Ishikawa (cell line): Measurements from ENCODE around the gene PIGA.

Experiments used
- CEBPB ChIP-seq: IDR thresholded peaks from 2 replicates; pipeline ENCODE4 v1.6.1; 2012
- CREB1 ChIP-seq: IDR thresholded peaks from 2 replicates; pipeline ENCODE4 v1.6.1; 2012; ENCODE audit warnings: low read depth
- EGR1 ChIP-seq: IDR thresholded peaks from 2 replicates; pipeline ENCODE4 v1.6.1; 2012
- EP300 ChIP-seq: IDR thresholded peaks from 2 replicates; pipeline ENCODE4 v1.6.1; 2012; ENCODE audit warnings: borderline replicate concordance
- FOXM1 ChIP-seq: IDR thresholded peaks from 2 replicates; pipeline ENCODE4 v1.6.1; 2012; ENCODE audit warnings: low read depth, borderline replicate concordance
- NFIC ChIP-seq: IDR thresholded peaks from 2 replicates; pipeline ENCODE4 v1.6.1; 2012
- RAD21 ChIP-seq: IDR thresholded peaks from 2 replicates; pipeline ENCODE4 v1.6.1; 2012; ENCODE audit warnings: low read depth
- TAF1 ChIP-seq: IDR thresholded peaks from 2 replicates; pipeline ENCODE4 v1.6.1; 2012; ENCODE audit warnings: low read depth, mild to moderate bottlenecking
- TCF12 ChIP-seq: IDR thresholded peaks from 2 replicates; pipeline ENCODE4 v1.6.1; 2012; ENCODE audit warnings: low read depth
- TEAD4 ChIP-seq: IDR thresholded peaks from 2 replicates; pipeline ENCODE4 v1.6.1; 2012
- YY1 ChIP-seq: IDR thresholded peaks from 2 replicates; pipeline ENCODE4 v1.6.1; 2012; ENCODE audit warnings: low read depth
- ZBTB7A ChIP-seq: IDR thresholded peaks from 2 replicates; pipeline ENCODE4 v1.6.1; 2012; ENCODE audit warnings: low read depth
- TF ChIP-seq, protein P1 (sequence below): IDR thresholded peaks from 2 replicates; pipeline ENCODE4 v1.6.1; 2012; ENCODE audit warnings: low read depth, mild to moderate bottlenecking
- TF ChIP-seq, protein P2 (sequence below): IDR thresholded peaks from 2 replicates; pipeline ENCODE4 v1.6.1; 2012
- TF ChIP-seq, protein P3 (sequence below): IDR thresholded peaks from 2 replicates; pipeline ENCODE4 v1.6.1; 2012

Gene PIGA

DNA sequence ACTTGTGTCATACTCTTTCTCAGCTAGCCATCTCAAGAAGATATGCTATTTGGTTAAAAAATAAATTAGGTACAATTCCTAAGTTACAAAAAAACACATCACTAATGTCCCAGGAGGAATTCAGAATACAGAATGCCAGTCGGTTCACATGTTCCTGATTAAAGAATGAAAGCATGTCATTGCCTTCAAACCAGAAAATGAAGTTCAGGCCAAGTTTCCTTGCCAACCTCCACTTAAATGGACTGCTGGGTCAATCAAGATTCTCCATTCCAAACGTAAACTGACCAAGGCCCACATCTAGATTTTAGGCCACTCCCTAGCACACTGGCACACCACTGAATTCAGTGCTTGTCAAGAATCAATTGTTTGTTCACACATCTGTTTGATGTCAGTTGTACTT lies 6.5 kb downstream of the PIGA start:
- TF ChIP-seq TCF12 (no peak), FOXM1 (no peak), YY1 (no peak), TEAD4 (no peak), CREB1 (no peak), ZBTB7A (no peak), CEBPB (no peak), TAF1 (no peak), NFIC (no peak)
- TF ChIP-seq, protein P1, sequence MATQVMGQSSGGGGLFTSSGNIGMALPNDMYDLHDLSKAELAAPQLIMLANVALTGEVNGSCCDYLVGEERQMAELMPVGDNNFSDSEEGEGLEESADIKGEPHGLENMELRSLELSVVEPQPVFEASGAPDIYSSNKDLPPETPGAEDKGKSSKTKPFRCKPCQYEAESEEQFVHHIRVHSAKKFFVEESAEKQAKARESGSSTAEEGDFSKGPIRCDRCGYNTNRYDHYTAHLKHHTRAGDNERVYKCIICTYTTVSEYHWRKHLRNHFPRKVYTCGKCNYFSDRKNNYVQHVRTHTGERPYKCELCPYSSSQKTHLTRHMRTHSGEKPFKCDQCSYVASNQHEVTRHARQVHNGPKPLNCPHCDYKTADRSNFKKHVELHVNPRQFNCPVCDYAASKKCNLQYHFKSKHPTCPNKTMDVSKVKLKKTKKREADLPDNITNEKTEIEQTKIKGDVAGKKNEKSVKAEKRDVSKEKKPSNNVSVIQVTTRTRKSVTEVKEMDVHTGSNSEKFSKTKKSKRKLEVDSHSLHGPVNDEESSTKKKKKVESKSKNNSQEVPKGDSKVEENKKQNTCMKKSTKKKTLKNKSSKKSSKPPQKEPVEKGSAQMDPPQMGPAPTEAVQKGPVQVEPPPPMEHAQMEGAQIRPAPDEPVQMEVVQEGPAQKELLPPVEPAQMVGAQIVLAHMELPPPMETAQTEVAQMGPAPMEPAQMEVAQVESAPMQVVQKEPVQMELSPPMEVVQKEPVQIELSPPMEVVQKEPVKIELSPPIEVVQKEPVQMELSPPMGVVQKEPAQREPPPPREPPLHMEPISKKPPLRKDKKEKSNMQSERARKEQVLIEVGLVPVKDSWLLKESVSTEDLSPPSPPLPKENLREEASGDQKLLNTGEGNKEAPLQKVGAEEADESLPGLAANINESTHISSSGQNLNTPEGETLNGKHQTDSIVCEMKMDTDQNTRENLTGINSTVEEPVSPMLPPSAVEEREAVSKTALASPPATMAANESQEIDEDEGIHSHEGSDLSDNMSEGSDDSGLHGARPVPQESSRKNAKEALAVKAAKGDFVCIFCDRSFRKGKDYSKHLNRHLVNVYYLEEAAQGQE = no peak
- TF ChIP-seq, protein P2, sequence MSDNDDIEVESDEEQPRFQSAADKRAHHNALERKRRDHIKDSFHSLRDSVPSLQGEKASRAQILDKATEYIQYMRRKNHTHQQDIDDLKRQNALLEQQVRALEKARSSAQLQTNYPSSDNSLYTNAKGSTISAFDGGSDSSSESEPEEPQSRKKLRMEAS = no peak

DNA sequence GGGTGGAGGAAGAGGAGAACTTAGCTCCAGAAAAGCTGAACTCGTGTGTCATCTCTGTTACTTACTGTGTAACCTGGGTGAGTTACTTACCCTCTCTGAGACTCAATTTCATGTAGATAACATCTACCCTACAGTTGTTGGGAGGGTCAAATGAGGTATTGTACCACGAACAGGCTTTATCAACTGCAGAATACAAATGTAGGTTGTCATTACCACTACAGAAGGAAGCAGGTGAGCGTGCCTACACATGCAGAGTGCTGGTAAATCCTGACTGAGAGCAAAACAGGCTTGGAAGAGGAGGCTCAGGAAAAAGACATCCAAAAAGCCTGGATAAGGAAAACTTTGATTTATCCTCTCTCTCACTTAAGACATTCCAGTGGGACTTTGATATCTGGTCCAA lies 7.2 kb downstream of the PIGA start:
- TF ChIP-seq YY1 (no peak), TAF1 (no peak), RAD21 (no peak), CEBPB (no peak), TCF12 (no peak), EP300 (no peak), NFIC (no peak), FOXM1 (no peak), CREB1 (no peak)
- TF ChIP-seq, protein P2 = no peak
- TF ChIP-seq, protein P1 = no peak

DNA sequence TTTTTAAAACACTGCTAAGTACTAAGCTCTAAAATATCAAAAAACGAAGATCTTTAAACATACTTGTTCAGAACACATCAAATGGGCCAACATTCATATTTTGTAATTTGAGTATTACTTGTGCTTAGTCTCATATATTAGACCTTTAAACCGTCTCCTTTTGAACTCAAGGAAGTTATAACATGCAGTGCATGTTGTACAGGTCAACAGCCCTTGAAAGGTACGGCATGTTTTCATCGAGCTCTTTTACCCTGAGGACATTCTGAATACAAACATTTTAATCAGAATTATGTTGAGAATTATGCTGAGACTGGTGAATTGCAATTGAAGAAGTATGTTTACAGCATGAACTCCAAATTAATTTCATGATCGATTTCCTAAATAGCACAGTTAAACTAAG lies 12.9 kb downstream of the PIGA start:
- TF ChIP-seq YY1 (no peak), CREB1 (no peak), CEBPB (no peak), NFIC (no peak), EGR1 (no peak), EP300 (no peak), TCF12 (no peak), TAF1 (no peak), RAD21 (no peak), FOXM1 (no peak), ZBTB7A (no peak), TEAD4 (no peak)
- TF ChIP-seq, protein P1 = no peak
- TF ChIP-seq, protein P3, sequence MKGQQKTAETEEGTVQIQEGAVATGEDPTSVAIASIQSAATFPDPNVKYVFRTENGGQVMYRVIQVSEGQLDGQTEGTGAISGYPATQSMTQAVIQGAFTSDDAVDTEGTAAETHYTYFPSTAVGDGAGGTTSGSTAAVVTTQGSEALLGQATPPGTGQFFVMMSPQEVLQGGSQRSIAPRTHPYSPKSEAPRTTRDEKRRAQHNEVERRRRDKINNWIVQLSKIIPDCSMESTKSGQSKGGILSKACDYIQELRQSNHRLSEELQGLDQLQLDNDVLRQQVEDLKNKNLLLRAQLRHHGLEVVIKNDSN = no peak
- TF ChIP-seq, protein P2 = no peak

DNA sequence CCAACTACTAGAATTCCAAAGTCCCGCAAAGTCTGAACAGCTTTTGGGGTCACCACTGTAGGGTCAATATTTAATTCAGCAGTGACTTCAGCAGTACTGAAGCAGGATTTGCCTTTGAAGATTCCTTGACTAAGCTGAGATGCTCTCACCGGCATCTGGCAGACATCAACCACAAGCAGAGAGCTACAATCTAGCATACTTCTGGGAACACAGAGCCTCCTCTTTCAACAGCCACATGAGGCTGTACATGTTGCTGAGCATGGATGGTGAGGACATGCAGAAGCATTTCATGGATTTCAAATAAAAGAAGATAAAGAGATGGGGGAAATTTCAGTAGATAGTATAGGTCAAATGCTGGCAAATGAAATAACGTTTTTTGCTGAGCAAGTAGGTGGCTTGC lies 13.3 kb downstream of the PIGA start:
- no peak for TF ChIP-seq FOXM1
- TF ChIP-seq, protein P1 = no peak
- no peak for TF ChIP-seq RAD21
- no peak for TF ChIP-seq TCF12
- TF ChIP-seq CREB1 = no peak
- no peak for TF ChIP-seq YY1
- no peak for TF ChIP-seq ZBTB7A
- TF ChIP-seq, protein P3 = no peak
- no peak for TF ChIP-seq TEAD4
- no peak for TF ChIP-seq TAF1
- no peak for TF ChIP-seq EP300
- TF ChIP-seq NFIC = no peak
- TF ChIP-seq EGR1 = no peak
- TF ChIP-seq, protein P2 = no peak
- no peak for TF ChIP-seq CEBPB
